ENCODE data around the gene PUM1.

PUM1 gene

GRCh38 chr1:30911059-30911954 lies 154.2 kb downstream of the PUM1 start:
- intact Hi-C loops (cut with DNase I): loop anchor here (1.0 to 5.0 kb wide), 3 partner anchors 110 to 184 kb away; no protein-coding TSS in a partner anchor
- peak; percentile 71 to 98 (median 86) for DNase-seq

- DNase-seq: peak in 5 of 10 donors; percentile 29 to 91 (median 75)
- intact Hi-C loops (cut with DNase I): loop anchor here (5.0 kb wide), 1 partner anchor 182 kb away; no protein-coding TSS in a partner anchor
Measured at GRCh38 chr1:30909365-30910068, 156.0 kb downstream of the PUM1 start.

- DNase-seq: peak in 5 of 10 donors; percentile 27 to 84 (median 73)
Measured at GRCh38 chr1:30908696-30909364, 156.7 kb downstream of the PUM1 start, which contains the start of gene SDC3. SDC3 (minus strand) TSS chr1:30908758; CDS start chr1:30908586, 172 bp downstream.

GRCh38 chr1:30908316-30908695 lies 157.2 kb downstream of the PUM1 start:
- intact Hi-C loops (cut with DNase I): no loop called here
- DNase-seq: peak in 2 of 10 donors; percentile 69 to 83

More at GRCh38 chr1:30908696-30909364, 156.7 kb downstream of the PUM1 start, which contains the start of gene SDC3:
- intact Hi-C loops (cut with DNase I): no loop called here

GRCh38 chr1:30907481-30908315 lies 157.8 kb downstream of the PUM1 start:
- intact Hi-C loops (cut with DNase I): no loop called here
- peak in 4 of 10 donors; percentile 24 to 81 (median 75) for DNase-seq

GRCh38 chr1:30906631-30907441 lies 158.7 kb downstream of the PUM1 start:
- DNase-seq: peak in 4 of 10 donors; percentile 26 to 77 (median 62)
- intact Hi-C loops (cut with DNase I): no loop called here

- intact Hi-C loops (cut with DNase I): no loop called here
Measured at GRCh38 chr1:30905916-30906620, 159.4 kb downstream of the PUM1 start.

GRCh38 chr1:30905403-30905802 lies 160.1 kb downstream of the PUM1 start:
- no peak for DNase-seq
- intact Hi-C loops (cut with DNase I): no loop called here

More at GRCh38 chr1:30905916-30906620, 159.4 kb downstream of the PUM1 start:
- peak in 4 of 10 donors; percentile 10 to 52 (median 36) for DNase-seq

GRCh38 chr1:30904962-30905335 lies 160.6 kb downstream of the PUM1 start:
- DNase-seq: peak in 4 of 10 donors; percentile 7 to 31 (median 24)
- intact Hi-C loops (cut with DNase I): no loop called here

GRCh38 chr1:30904191-30904961 lies 161.1 kb downstream of the PUM1 start:
- intact Hi-C loops (cut with DNase I): no loop called here
- peak in 4 of 10 donors; percentile 4 to 44 (median 27) for DNase-seq

GRCh38 chr1:30903343-30904034 lies 162.0 kb downstream of the PUM1 start:
- intact Hi-C loops (cut with DNase I): no loop called here
- peak in 3 of 10 donors; percentile 24 to 64 (median 35) for DNase-seq

- intact Hi-C loops (cut with DNase I): no loop called here
- DNase-seq: peak in 4 of 10 donors; percentile 29 to 87 (median 72)
Measured at GRCh38 chr1:30902593-30903290, 162.8 kb downstream of the PUM1 start.

- DNase-seq: peak in 2 of 10 donors; percentile 65 to 71
- intact Hi-C loops (cut with DNase I): no loop called here
Measured at GRCh38 chr1:30901798-30902581, 163.5 kb downstream of the PUM1 start.

- DNase-seq: peak in 2 of 10 donors; percentile 61 to 70
- intact Hi-C loops (cut with DNase I): no loop called here
Measured at GRCh38 chr1:30900931-30901560, 164.5 kb downstream of the PUM1 start.

GRCh38 chr1:30900486-30900885 lies 165.0 kb downstream of the PUM1 start:
- intact Hi-C loops (cut with DNase I): no loop called here
- peak in 2 of 10 donors; percentile 42 to 65 for DNase-seq
